CD14-positive monocyte (primary cell): ENCODE data around the gene GALNT12. TPM values are rescaled to one million over a fixed set of nuclear protein-coding genes. Genes with fewer than 3 reads are reported as not detected.

Source experiments
- DNase-seq, 3 donors: peaks; one replicate each; pipeline ENCODE4 v3.0.0-alpha.2; 2011 to 2022
- H2AFZ ChIP-seq: 2 replicates; pipeline ENCODE4 v1.6.0; 2012; ENCODE audit warnings: mild to moderate bottlenecking, low read depth, low read length, inconsistent platforms; ENCODE audit not compliant: insufficient read depth, poor library complexity, severe bottlenecking
- H3K27ac ChIP-seq, 2 donors: 1 replicate in 1 of 2; 2 replicates in 1 of 2; pipeline ENCODE4 v1.5.1; 2012 to 2013; ENCODE audit warnings: low read length in 2 of 2, control low read depth in 1 of 2, inconsistent platforms in 1 of 2, low read depth in 1 of 2, mild to moderate bottlenecking in 1 of 2
- H3K27me3 ChIP-seq, 2 donors: one replicate each; pipeline versions ENCODE4 v1.6.0 to v1.6.1; 2011 to 2013; ENCODE audit warnings: low read length in 2 of 2; ENCODE audit not compliant: control insufficient read depth in 2 of 2, insufficient read depth in 2 of 2
- H3K36me3 ChIP-seq, 2 donors: replicated peaks in 1 of 2; 1 replicate in 1 of 2; 2 replicates in 1 of 2; pipeline versions ENCODE4 v1.5.1 to v1.6.1; 2012 to 2013; ENCODE audit warnings: low read length in 2 of 2, control low read depth in 1 of 2, inconsistent platforms in 1 of 2, mild to moderate bottlenecking in 1 of 2; ENCODE audit not compliant: insufficient read depth in 2 of 2, control insufficient read depth in 1 of 2
- H3K4me1 ChIP-seq, 2 donors: 1 replicate in 1 of 2; 2 replicates in 1 of 2; pipeline versions ENCODE4 v1.5.1 to v1.6.1; 2012 to 2013; ENCODE audit warnings: low read length in 2 of 2, control low read depth in 1 of 2, inconsistent platforms in 1 of 2, mild to moderate bottlenecking in 1 of 2, moderate library complexity in 1 of 2; ENCODE audit not compliant: insufficient read depth in 2 of 2, control insufficient read depth in 1 of 2
- H3K4me2 ChIP-seq: replicated peaks from 2 replicates; pipeline ENCODE3; 2012; ENCODE audit warnings: low read length, moderate library complexity, mild to moderate bottlenecking; ENCODE audit not compliant: poor library complexity, severe bottlenecking; ENCODE audit errors: extremely low read depth
- H3K4me3 ChIP-seq, 3 experiments: fragments of 200-600 bp in 1 of 3; sonication (generic) in 1 of 3; replicated peaks in 1 of 3; 1 replicate in 2 of 3; 2 replicates in 1 of 3; pipeline ENCODE4 v1.5.1; 2011 to 2013; ENCODE audit warnings: low read length in 3 of 3, mild to moderate bottlenecking in 3 of 3, control low read depth in 2 of 3, low read depth in 2 of 3, inconsistent platforms in 1 of 3, moderate library complexity in 1 of 3
- H3K79me2 ChIP-seq: 2 replicates; pipeline ENCODE4 v1.6.0; 2012; ENCODE audit warnings: mild to moderate bottlenecking, control low read depth, inconsistent platforms, low read length, moderate library complexity; ENCODE audit not compliant: insufficient read depth
- H3K9ac ChIP-seq: 2 replicates; pipeline ENCODE4 v1.6.0; 2017; ENCODE audit warnings: low read length, mild to moderate bottlenecking; ENCODE audit not compliant: insufficient read depth, poor library complexity, severe bottlenecking
- H3K9me3 ChIP-seq, 2 donors: replicated peaks in 1 of 2; 1 replicate in 1 of 2; 2 replicates in 1 of 2; pipeline versions ENCODE4 v1.5.1 to v1.6.1; 2012 to 2013; ENCODE audit warnings: low read length in 2 of 2, control low read depth in 1 of 2; ENCODE audit not compliant: control insufficient read depth in 1 of 2, insufficient read depth in 1 of 2
- H4K20me1 ChIP-seq: 2 replicates; pipeline ENCODE4 v1.6.0; 2012; ENCODE audit warnings: mild to moderate bottlenecking, low read length, control low read depth, moderate library complexity; ENCODE audit not compliant: insufficient read depth
- H3K27ac Mint-ChIP-seq, 7 donors: one replicate each; pipeline ENCODE4 v1.8.0; 2020; ENCODE audit warnings: mild to moderate bottlenecking in 7 of 7, mixed read lengths in 7 of 7, moderate library complexity in 6 of 7, inconsistent platforms in 2 of 7
- H3K27me3 Mint-ChIP-seq, 3 donors: one replicate each; pipeline ENCODE4 v1.8.0; 2021 to 2022; ENCODE audit warnings: low read depth in 3 of 3, mild to moderate bottlenecking in 3 of 3, mixed read lengths in 3 of 3, moderate library complexity in 3 of 3, inconsistent platforms in 1 of 3
- H3K36me3 Mint-ChIP-seq, 2 donors: one replicate each; pipeline ENCODE4 v1.8.0; 2020; ENCODE audit warnings: mixed read lengths in 2 of 2, inconsistent platforms in 1 of 2, mild to moderate bottlenecking in 1 of 2
- H3K4me1 Mint-ChIP-seq: one replicate; pipeline ENCODE4 v1.8.0; 2020; ENCODE audit warnings: mild to moderate bottlenecking, mixed read lengths
- H3K4me3 Mint-ChIP-seq, 2 donors: one replicate each; pipeline ENCODE4 v1.8.0; 2020; ENCODE audit warnings: mild to moderate bottlenecking in 2 of 2, mixed read lengths in 2 of 2, moderate library complexity in 1 of 2
- H3K9me3 Mint-ChIP-seq, 7 donors: one replicate each; pipeline ENCODE4 v1.8.0; 2020 to 2022; ENCODE audit warnings: mixed read lengths in 7 of 7, mild to moderate bottlenecking in 6 of 7, moderate library complexity in 6 of 7, inconsistent platforms in 2 of 7
- WGBS: methylation state at CpG from one replicate; pipeline ENCODE4 v1.1.5; 2013; ENCODE audit warnings: missing lambda C conversion rate; ENCODE audit not compliant: insufficient coverage; 5-methylcytosine and 5-hydroxymethylcytosine counted together
- intact Hi-C, 2 donors: fragments of 100-400 bp; cut with micrococcal nuclease; formaldehyde crosslinking; loops; one replicate each; pipeline versions ENCODE4 v1.15.0 to v1.15.1; 2023
- polyA plus RNA-seq, 3 donors: library from polyadenylated mRNA; depleted of rRNA in 1 of 3; unstranded in 2 of 3; stranded (reverse) in 1 of 3; fragments of 300-500 nt in 2 of 3; fragments of >200 nt in 1 of 3; fragmentation: Illumina TruSeq in 2 of 3; gene quantifications; 1 replicate in 2 of 3; 2 replicates in 1 of 3; pipeline ENCODE4 v1.2.3, GENCODE V29; 2012 to 2021
- TF ChIP-seq, protein P1 (sequence below): fragments of 200-600 bp; IDR thresholded peaks from one replicate; pipeline ENCODE4 v1.8.0; 2022; ENCODE audit warnings: antibody characterized with exemption, mild to moderate bottlenecking

Gene GALNT12
- polyA plus RNA-seq, 3 donors, result 0.16 TPM; not detected in 2

DNA sequence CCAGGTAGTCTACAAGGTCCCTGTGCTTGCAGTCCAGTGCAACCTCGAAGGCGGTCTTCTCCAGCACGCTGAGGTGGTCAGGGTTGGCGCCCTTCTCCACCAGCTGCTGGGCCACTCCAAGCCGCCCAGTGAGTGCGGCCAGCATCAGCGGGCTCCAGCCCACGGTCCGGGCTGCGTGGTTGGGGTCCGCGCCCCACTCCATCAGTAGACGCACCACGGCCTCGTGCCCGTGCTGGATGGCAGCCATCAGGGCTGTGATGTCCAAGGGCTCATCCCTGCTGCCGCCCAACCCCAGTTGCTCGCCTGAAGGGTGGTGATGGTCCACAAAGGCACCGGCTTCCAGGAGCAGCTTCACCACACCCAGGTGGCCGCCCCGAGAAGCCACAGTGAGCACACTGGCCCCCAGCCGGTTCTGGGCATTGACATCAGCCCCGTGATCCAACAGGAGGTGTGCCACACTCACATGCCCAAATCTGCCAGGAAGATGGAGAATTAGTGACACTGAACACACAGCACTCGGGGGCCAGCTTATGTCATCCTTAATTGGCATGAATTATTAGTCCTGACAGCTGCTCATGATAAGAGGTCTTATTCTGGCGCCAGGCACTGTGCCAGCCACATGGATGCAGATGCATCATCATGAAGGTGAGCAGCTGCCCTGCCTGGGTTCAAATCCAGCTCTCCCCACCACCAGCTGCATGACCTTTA is 17.2 kb upstream of the GALNT12 start:
- Mint-ChIP-seq H3K27ac (peak overlapping the region in 1 of 7 donors; percentile 9), H3K4me1 (peaks cover 9% of the 10 kb centered on the region), H3K9me3 (no peaks in the 10 kb centered on the region), H3K4me3 (no peak overlapping the region), H3K27me3 (peaks cover 6 to 12% (median 11%) of the 10 kb centered on the region in 3 donors), H3K36me3 (peaks cover 0 to 6% of the 10 kb centered on the region in 2 donors)
- TF ChIP-seq, protein P1, sequence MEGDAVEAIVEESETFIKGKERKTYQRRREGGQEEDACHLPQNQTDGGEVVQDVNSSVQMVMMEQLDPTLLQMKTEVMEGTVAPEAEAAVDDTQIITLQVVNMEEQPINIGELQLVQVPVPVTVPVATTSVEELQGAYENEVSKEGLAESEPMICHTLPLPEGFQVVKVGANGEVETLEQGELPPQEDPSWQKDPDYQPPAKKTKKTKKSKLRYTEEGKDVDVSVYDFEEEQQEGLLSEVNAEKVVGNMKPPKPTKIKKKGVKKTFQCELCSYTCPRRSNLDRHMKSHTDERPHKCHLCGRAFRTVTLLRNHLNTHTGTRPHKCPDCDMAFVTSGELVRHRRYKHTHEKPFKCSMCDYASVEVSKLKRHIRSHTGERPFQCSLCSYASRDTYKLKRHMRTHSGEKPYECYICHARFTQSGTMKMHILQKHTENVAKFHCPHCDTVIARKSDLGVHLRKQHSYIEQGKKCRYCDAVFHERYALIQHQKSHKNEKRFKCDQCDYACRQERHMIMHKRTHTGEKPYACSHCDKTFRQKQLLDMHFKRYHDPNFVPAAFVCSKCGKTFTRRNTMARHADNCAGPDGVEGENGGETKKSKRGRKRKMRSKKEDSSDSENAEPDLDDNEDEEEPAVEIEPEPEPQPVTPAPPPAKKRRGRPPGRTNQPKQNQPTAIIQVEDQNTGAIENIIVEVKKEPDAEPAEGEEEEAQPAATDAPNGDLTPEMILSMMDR, result no peak
- Histone ChIP-seq H3K27me3 (peaks cover 0 to 8% of the 10 kb centered on the region in 2 donors), H3K27ac (no peak overlapping the region), H3K4me1 (peaks cover 0 to 5% of the 10 kb centered on the region in 2 donors), H3K4me2 (no peak overlapping the region), H3K9ac (no peak overlapping the region), H4K20me1 (no peaks in the 10 kb centered on the region), H3K9me3 (no peaks in the 10 kb centered on the region), H3K36me3 (no peaks in the 10 kb centered on the region), H3K79me2 (no peaks in the 10 kb centered on the region), H2AFZ (no peak overlapping the region), H3K4me3 (no peak overlapping the region)
- WGBS, result 96% methylated on average over 24 of the region's 25 CpGs
- intact Hi-C loops, result loop anchor here (2.0 to 5.0 kb wide), 4 partner anchors 253 to 478 kb away; no protein-coding TSS in a partner anchor
- DNase-seq, result no peak

- Histone ChIP-seq H3K9me3 (no peaks in the 10 kb centered on the region), H3K4me2 (no peak overlapping the region), H3K27me3 (peaks cover 5 to 13% of the 10 kb centered on the region in 2 donors), H3K27ac (no peak overlapping the region), H3K79me2 (no peaks in the 10 kb centered on the region), H2AFZ (no peak overlapping the region), H3K9ac (no peak overlapping the region), H3K4me1 (peaks cover 5 to 12% of the 10 kb centered on the region in 2 donors), H3K36me3 (no peaks in the 10 kb centered on the region), H4K20me1 (no peaks in the 10 kb centered on the region), H3K4me3 (no peak overlapping the region)
- peaks cover 12 to 17% (median 15%) of the 10 kb centered on the region in 3 donors for H3K27me3 Mint-ChIP-seq
- H3K4me3 Mint-ChIP-seq, result no peak overlapping the region
- H3K4me1 Mint-ChIP-seq, result peaks cover 14% of the 10 kb centered on the region
- WGBS, result 92% methylated on average over 2 of the region's 10 CpGs
- peak; percentile 75 to 84 (median 80) for DNase-seq
- H3K27ac Mint-ChIP-seq, result peak overlapping the region in 4 of 7 donors; percentile 9 to 83 (median 26)
- intact Hi-C loops, result loop anchor here (2.0 to 5.0 kb wide), 4 partner anchors 254 to 479 kb away; no protein-coding TSS in a partner anchor
- H3K9me3 Mint-ChIP-seq, result peaks cover 0 to 4% (median 0%) of the 10 kb centered on the region in 7 donors
- TF ChIP-seq, protein P1, result peak; percentile 97
- H3K36me3 Mint-ChIP-seq, result peaks cover 0 to 10% of the 10 kb centered on the region in 2 donors
Observed at GRCh38 chr9:98790842-98791607, 16.4 kb upstream of the GALNT12 start.
